Adrenal gland (tissue), 12 donors: Measurements from ENCODE around the gene APOBEC2. TPM values are rescaled to one million over a fixed set of nuclear protein-coding genes. Genes with fewer than 3 reads are reported as not detected.

Experiments
- DNase-seq, 7 donors: peaks; one replicate each; pipeline ENCODE4 v3.0.0-alpha.2; 2019 to 2020
- H3K27ac ChIP-seq, 5 donors: fragments of 200-600 bp; sonication (generic) in 4 of 5; 1 replicate in 3 of 5; 2 replicates in 2 of 5; pipeline versions ENCODE4 v1.5.1 to v1.8.0; 2016 to 2020; ENCODE audit warnings: mild to moderate bottlenecking in 1 of 5
- H3K27me3 ChIP-seq: fragments of 200-600 bp; 2 replicates; pipeline ENCODE4 v1.8.0; 2021
- H3K36me3 ChIP-seq, 2 donors: fragments of 200-600 bp; replicated peaks in 1 of 2; 1 replicate in 1 of 2; 2 replicates in 1 of 2; pipeline versions ENCODE4 v1.5.1 to v1.8.0; 2018 to 2022
- H3K4me1 ChIP-seq, 2 donors: fragments of 200-600 bp; replicated peaks in 1 of 2; 1 replicate in 1 of 2; 2 replicates in 1 of 2; pipeline versions ENCODE4 v1.5.1 to v1.8.0; 2018 to 2021
- H3K4me3 ChIP-seq, 4 donors: fragments of 200-600 bp; sonication (generic) in 3 of 4; one replicate each; pipeline ENCODE4 v1.5.1; 2016 to 2018
- H3K9me3 ChIP-seq, 3 donors: fragments of 200-600 bp; sonication (generic) in 1 of 3; replicated peaks in 1 of 3; 1 replicate in 2 of 3; 2 replicates in 1 of 3; pipeline versions ENCODE4 v1.5.1 to v1.8.0; 2016 to 2021
- CTCF ChIP-seq, 6 experiments: fragments of 450-650 bp in 4 of 6; fragments of 200-600 bp in 2 of 6; sonication (generic) in 1 of 6; IDR thresholded peaks; 1 replicate in 5 of 6; 2 replicates in 1 of 6; pipeline versions ENCODE4 v1.5.1 to v1.8.0; 2016 to 2021; ENCODE audit warnings: antibody characterized with exemption in 6 of 6, mild to moderate bottlenecking in 2 of 6, moderate library complexity in 1 of 6
- POLR2A ChIP-seq, 2 donors: fragments of 450-650 bp; IDR thresholded peaks; one replicate each; pipeline ENCODE4 v1.6.1; 2017; ENCODE audit warnings: antibody characterized with exemption in 2 of 2, mild to moderate bottlenecking in 2 of 2, moderate library complexity in 1 of 2
- WGBS, 4 donors: extraction: QIAGEN DNeasy Blood & Tissue Kit in 2 of 4; methylation state at CpG; one replicate each; pipeline versions ENCODE4 v1.1.5 to v1.1.7; 2013 to 2017; 5-methylcytosine and 5-hydroxymethylcytosine counted together
- intact Hi-C, 2 donors: fragments of 100-400 bp; cut with DNase I; formaldehyde crosslinking; loops; one replicate each; pipeline versions ENCODE4 v1.14.1 to v1.15.0; 2022 to 2023
- polyA plus RNA-seq, 3 donors: library from polyadenylated mRNA; stranded (reverse); fragments of 200-250 nt in 2 of 3; fragments of 350-450 nt in 1 of 3; fragmentation: Illumina TruSeq in 1 of 3; extraction: RNeasy Lipid Tissue Mini Kit (QIAGEN cat#74804) in 1 of 3; gene quantifications; one replicate each; pipeline ENCODE4 v1.2.3, GENCODE V29; 2013 to 2014
- total RNA-seq, 9 donors: library from RNA; depleted of rRNA in 4 of 9; stranded (reverse); fragments of >200 nt in 4 of 9; fragments of 120-200 nt in 1 of 9; fragmentation: NEBNext Ultra II Directional in 1 of 9; extraction: Animal tissue kit (Norgen Biotek cat#: 25700) in 1 of 9; gene quantifications; one replicate each; pipeline versions ENCODE4 v1.1.0 to v1.2.4, GENCODE V29; 2013 to 2023
- donor health status: healthy with polysubstance abuse.
- donor health status: Bipolar disorder and iron deficiency.
- donor health status: DM: yes; HTN: yes; CAD: no.
- donor health status: DM: no; HTN: no; CAD: no.
- donor health status: DM: no; HTN: no; CAD: no.
- donor health status: DM: yes; HTN: yes; CAD: no.

The APOBEC2 gene
- total and polyA plus RNA-seq, 12 donors, result 0.28 to 3.7 (median 1.0) TPM; not detected in 3

- intact Hi-C loops, result no loop called here
- Histone ChIP-seq H3K36me3 (no peaks in the 10 kb centered on the region), H3K27ac (no peak overlapping the region), H3K4me3 (no peak overlapping the region), H3K9me3 (no peaks in the 10 kb centered on the region), H3K27me3 (no peaks in the 10 kb centered on the region), H3K4me1 (no peaks in the 10 kb centered on the region)
- DNase-seq, result no peak
- TF ChIP-seq POLR2A (IDR thresholded peaks at IDR 0.05) (no peak), CTCF (IDR thresholded peaks at IDR 0.05) (no peak)
- WGBS, 4 donors, result 60 to 70% (median 63%) methylated on average over 5 of the region's 5 CpGs
Measured at GRCh38 chr6:41045664-41046063, 7.3 kb upstream of the APOBEC2 start.

GRCh38 chr6:41046084-41046483 lies 6.9 kb upstream of the APOBEC2 start:
- Histone ChIP-seq H3K36me3 (no peaks in the 10 kb centered on the region), H3K4me3 (no peak overlapping the region), H3K9me3 (no peaks in the 10 kb centered on the region), H3K27me3 (no peaks in the 10 kb centered on the region), H3K27ac (no peak overlapping the region), H3K4me1 (no peaks in the 10 kb centered on the region)
- TF ChIP-seq CTCF (IDR thresholded peaks at IDR 0.05), result no peak
- no peak for TF ChIP-seq POLR2A (IDR thresholded peaks at IDR 0.05)
- no peak for DNase-seq
- WGBS, 4 donors, result 94 to 100% (median 100%) methylated on average over 1 of the region's 1 CpG
- intact Hi-C loops, result no loop called here

GRCh38 chr6:41047306-41047705 lies 5.7 kb upstream of the APOBEC2 start:
- Histone ChIP-seq H3K27me3 (no peaks in the 10 kb centered on the region), H3K9me3 (no peaks in the 10 kb centered on the region), H3K4me3 (no peak overlapping the region), H3K36me3 (no peaks in the 10 kb centered on the region), H3K4me1 (no peaks in the 10 kb centered on the region), H3K27ac (no peak overlapping the region)
- DNase-seq, result no peak
- 96 to 100% (median 98%) methylated on average over 2 of the region's 2 CpGs for WGBS, 4 donors
- TF ChIP-seq POLR2A (IDR thresholded peaks at IDR 0.05) (no peak), CTCF (IDR thresholded peaks at IDR 0.05) (no peak)
- intact Hi-C loops, result no loop called here

- intact Hi-C loops, result no loop called here
- Histone ChIP-seq H3K27me3 (no peaks in the 10 kb centered on the region), H3K4me3 (no peak overlapping the region), H3K9me3 (no peaks in the 10 kb centered on the region), H3K36me3 (no peaks in the 10 kb centered on the region), H3K4me1 (no peaks in the 10 kb centered on the region), H3K27ac (no peak overlapping the region)
- WGBS, 4 donors, result 85 to 89% (median 87%) methylated on average over 7 to 9 of the region's 9 CpGs
- TF ChIP-seq CTCF (IDR thresholded peaks at IDR 0.05), result no peak
- DNase-seq, result no peak
Measured at GRCh38 chr6:41047745-41048732, 5.0 kb upstream of the APOBEC2 start.
